ENCODE results near the gene POU2F3. TPM values are rescaled to one million over a fixed set of nuclear protein-coding genes. Genes with fewer than 3 reads are reported as not detected.

POU2F3 gene
- total RNA-seq, 4 donors from 2014 or later: not detected

- TF ChIP-seq CTCF (IDR thresholded peaks at IDR 0.05; ENCODE audit: low read depth): no peak
Measured at GRCh38 chr11:120324932-120325810, 85.2 kb downstream of the POU2F3 start, which contains the start of gene TLCD5. Gene TLCD5, plus strand, starts transcription at chr11:120325299. Its CDS starts 2,143 bp downstream, at chr11:120327442.

GRCh38 chr11:120326228-120326627 is 86.3 kb downstream of the POU2F3 start:
- TF ChIP-seq CTCF (IDR thresholded peaks at IDR 0.05; ENCODE audit: low read depth): no peak

- no peak for TF ChIP-seq CTCF (IDR thresholded peaks at IDR 0.05; ENCODE audit: low read depth)
Measured at GRCh38 chr11:120326845-120327281, 86.9 kb downstream of the POU2F3 start.

- no peak for TF ChIP-seq CTCF (IDR thresholded peaks at IDR 0.05; ENCODE audit: low read depth)
Measured at GRCh38 chr11:120327311-120327710, 87.4 kb downstream of the POU2F3 start.

- TF ChIP-seq CTCF (IDR thresholded peaks at IDR 0.05; ENCODE audit: low read depth): no peak
Measured at GRCh38 chr11:120329556-120329955, 89.6 kb downstream of the POU2F3 start.

GRCh38 chr11:120330045-120330444 is 90.1 kb downstream of the POU2F3 start:
- TF ChIP-seq CTCF (IDR thresholded peaks at IDR 0.05; ENCODE audit: low read depth): no peak

- TF ChIP-seq CTCF (IDR thresholded peaks at IDR 0.05; ENCODE audit: low read depth): no peak
Measured at GRCh38 chr11:120331301-120331996, 91.5 kb downstream of the POU2F3 start.
